HG02763 (cell line): ENCODE results near the gene PRELID3B.

Source experiments
- ATAC-seq: cut with Tn5 transposase; IDR thresholded peaks from one replicate; pipeline ENCODE4 v1.9.1; 2021; ENCODE audit warnings: mild to moderate bottlenecking, moderate library complexity; ENCODE audit not compliant: unreplicated experiment

PRELID3B gene

GRCh38 chr20:59010995-59011873, 31.4 kb downstream of the PRELID3B start:
- ATAC-seq = no peak

DNA sequence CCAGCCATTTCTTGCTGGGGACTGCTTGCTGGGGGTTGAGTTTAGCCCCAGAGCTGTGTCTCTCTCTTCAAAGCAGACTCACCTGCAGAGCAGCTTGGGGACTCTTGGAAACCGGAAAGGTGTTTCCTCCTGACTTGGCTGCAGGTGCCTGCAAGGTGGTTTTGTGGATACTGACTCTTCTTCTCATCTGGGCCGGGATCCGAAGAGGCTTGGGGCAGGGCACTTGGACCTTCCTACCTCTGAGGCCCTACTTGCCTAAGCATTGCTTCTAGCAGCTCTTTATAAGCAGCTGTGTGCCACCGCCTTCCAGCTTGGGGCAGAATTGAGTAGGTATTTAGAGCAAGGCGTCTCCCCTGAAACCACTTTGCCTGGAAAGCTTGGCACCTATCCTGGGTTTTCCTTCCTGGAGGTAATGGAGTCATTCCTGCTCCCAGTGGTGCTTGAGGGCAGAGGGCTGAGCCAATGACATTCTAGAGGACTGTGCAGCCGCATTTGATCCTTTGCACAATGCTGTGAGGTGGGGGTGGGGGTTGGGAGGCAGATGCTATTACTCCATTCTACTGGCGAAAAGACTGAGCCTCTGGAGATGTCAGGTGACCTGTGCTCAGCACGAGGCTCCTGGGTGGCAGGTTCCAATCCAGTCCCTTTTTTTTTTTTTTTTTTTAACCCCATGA, 32.1 kb downstream of the PRELID3B start:
- ATAC-seq = no peak

DNA sequence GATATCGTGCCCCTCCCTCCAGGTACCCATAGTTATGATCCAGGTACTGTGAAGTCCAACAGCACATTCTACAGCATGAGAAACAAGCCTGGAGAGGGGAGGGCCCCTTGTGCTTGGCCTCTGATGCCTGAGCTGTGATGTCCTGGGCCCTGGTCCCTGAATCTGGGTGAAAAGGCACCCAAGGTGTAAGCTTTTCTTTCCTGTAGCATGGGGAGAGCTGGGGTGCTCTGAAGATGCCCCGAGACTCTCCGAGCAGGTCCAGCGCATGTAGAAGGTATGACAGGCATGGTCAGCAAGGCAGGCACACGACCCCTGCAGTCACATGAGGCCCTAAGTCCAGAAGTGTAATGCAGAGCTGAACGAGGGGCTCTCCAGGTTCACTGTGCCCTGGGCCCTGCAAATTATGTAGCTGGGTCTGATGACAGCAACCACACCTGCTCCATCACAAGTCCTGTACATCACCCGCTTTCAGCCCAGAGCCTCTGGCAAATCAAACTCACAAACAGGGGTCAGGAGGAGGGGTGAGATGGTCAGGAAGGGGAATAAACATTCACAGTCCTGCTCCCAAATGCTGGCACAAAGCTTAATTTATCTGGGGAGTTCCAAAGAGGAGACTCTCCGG, 33.8 kb downstream of the PRELID3B start:
- ATAC-seq = no peak

- ATAC-seq = peak; percentile 27
Measured at GRCh38 chr20:59007665-59008511, 34.7 kb downstream of the PRELID3B start.

DNA sequence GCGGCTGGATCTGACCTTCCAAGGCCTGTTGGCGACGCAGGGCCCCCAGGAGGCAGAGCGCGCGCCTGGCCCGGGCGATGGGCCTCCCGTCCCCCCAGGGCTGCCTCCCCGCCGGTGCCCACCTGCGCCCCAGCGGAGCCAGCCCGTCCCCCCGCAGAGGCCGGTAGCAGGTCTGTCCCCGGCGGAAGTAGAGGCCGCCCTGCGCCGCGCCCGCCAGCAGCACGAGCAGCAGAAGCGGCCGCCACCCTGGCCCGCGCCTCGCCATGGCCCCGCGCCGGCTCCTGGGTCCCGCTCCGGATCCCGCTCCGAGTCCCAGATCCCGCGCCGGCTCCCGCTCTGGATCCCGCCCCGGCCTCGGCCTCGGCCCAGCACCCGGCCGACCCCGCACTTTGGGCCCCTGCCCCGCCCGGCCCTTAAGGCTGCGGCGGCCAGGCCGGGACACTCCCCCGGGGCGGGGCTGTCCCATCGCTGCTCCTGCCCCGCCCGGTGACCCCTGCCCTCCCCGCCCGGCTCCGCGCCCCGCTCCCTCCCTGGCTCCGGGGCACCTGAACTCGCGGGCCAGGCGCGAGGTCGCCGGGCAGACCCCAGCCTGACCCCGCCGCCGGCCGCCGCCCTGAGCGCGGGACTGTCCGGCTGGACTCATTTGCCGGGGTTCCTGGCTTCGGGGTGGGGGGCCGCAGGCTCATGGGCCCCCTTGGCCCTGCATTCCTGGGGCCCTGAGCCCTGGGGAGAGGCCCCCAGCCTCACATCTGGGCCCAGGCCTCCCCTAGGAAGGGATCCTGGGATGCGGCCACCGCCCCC, 35.5 kb downstream of the PRELID3B start, which contains the start of gene CTSZ:
Gene CTSZ, minus strand, starts transcription at position 391 of the 801 bp plus-strand sequence. Its CDS starts 126 bp downstream, at position 265.
- peak; percentile 25 for ATAC-seq

DNA sequence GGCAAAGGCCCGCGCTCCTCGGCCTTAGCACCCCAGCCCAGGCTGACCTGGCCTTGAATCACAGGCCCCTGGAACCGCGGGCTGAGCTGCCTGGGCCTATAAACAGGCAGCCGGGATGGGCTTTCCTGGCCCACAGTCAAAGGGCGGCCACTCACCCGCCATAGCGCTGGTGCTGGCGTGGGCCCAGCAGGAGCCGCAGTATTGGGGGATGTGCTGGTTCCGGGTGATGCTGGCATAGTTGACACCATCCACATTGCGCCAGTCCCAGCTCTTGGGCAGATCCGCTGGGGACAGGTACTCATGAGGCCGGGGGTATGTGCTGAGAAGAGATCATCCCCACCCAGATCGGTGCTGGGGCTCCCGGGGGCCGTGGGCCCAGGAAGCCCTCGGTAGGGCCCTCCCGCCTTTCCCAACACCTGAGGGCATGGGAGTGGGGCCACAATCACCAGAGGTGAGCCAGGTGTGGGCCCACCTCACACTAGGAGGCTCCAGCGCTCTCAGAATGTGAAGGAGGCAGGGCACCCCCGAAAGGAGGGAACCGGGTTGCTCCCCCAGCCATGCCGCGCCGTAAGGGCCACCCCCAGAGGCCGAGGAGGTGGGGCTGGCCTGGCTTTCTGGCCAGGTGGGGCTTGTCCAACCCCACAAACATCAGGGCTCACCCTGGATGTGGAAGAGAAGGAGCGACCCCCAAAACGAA, 36.3 kb downstream of the PRELID3B start:
- no peak for ATAC-seq

DNA sequence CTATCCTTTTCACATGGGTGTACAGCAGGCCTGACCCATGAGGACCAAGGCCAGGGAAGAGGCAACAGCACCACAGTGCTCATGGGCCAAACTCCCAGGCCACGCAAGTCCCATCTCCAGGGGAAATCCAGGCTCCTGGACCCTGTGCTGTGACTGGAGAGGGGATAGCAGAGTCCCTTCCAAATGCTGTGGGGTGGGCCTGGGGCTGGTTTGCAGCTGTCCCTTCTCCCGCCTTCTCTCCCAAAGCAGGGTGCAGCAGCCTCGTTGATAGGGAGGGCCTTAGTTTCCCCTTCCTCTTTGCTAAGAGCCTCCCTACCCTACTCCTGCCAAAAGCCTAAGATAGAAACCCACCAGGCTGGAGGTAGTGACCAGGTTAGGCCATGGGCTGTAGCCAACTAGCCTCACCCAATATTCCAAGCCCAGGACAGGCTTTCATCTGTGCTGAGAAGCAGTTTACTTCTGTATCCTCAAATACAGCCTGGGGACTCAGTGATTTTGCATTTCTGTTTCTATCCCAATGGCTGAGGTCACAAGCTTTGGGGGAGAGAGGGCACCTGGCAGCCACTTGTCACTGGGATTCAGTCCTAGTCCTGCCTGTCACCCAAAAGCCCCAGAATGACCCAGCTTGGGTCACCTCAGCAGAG, 36.9 kb downstream of the PRELID3B start:
- no peak for ATAC-seq

GRCh38 chr20:59004763-59005522, 37.6 kb downstream of the PRELID3B start:
- peak; percentile 64 for ATAC-seq

DNA sequence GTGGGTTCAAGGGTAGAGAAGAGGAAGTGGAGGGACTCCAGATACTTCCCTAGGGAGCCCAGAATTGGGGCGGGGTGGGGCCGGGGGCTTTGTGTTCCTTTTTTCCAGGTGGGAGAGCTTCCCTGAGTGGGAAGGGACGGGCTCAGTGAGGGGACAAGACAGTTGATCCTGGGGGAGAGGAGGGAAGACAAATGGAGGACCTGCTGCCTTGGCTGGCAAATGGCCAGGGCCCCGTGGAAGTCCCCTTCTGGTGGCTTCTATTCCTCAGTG, 38.2 kb downstream of the PRELID3B start:
- ATAC-seq = no peak

DNA sequence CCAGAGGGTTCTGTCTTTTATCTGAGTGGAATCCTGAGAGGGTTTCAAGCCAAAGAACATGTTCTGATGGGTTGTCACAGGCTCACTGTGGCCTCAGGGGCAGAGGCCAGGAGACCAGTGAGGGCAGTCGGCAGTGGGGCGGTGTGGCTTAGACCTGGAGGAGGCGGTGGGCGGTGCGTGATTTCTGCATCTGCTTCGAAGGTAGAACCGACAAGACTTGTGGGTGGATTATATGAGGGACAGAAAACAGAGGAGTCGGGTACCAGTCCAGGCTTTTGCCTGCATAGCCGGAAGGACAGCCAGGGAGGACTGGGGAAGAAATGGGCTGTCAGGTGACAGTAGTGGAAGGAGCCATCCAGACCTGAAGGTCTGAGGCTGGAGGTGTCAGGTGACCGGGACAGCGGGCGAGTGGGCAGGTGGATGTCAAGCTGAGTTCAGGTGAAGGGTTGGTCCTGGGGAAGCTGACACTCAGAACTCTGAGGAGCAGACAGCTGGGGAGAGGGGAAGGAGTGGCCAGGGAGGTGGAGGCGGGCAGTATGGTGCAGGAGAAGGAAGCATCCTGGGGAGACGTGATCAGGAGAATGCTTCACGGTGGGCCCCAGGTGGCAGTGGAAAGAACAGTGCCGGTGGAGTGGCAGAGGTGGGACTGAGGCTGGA, 38.6 kb downstream of the PRELID3B start:
- no peak for ATAC-seq

- ATAC-seq = no peak
Measured at GRCh38 chr20:59002874-59003399, 39.6 kb downstream of the PRELID3B start.

GRCh38 chr20:59002388-59002787, 40.2 kb downstream of the PRELID3B start:
- ATAC-seq = no peak

DNA sequence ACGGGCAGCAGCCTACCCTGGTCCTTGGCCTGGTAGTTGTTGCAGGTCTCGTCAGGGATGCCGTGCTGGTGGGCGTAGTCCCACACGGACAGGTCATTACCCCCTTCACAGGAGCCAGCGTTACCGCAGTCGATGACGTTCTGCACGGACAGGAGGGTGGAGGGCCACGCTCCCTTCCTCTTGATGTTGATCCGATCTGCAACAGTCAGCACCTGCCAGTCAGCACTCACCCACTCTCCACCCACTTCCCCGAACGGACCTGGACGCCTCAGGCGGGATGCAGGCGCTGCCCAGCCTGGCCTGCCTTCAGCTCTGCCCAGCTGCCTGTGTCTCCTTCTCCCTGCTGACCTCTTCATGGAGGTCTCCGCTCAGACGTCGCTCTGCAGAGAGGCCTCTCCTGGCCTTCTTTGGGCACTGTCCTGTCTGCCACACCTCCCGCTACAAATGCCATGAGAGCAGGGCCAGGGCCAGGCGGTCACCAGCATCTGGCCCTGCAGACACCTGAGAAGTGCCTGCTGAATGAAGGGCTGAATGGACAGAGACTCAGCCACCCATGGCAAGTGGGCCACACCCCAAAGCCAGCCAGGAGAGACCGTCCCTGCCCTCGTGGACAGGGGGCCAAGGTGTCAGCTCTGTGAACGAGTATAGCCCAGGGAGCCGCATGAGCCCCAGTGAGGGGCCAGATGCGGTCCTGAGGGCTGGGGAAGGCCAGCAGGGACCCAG, 41.0 kb downstream of the PRELID3B start:
- ATAC-seq = no peak

GRCh38 chr20:59001068-59001448, 41.5 kb downstream of the PRELID3B start:
- no peak for ATAC-seq

GRCh38 chr20:59000326-59000725, 42.3 kb downstream of the PRELID3B start:
- ATAC-seq = no peak

DNA sequence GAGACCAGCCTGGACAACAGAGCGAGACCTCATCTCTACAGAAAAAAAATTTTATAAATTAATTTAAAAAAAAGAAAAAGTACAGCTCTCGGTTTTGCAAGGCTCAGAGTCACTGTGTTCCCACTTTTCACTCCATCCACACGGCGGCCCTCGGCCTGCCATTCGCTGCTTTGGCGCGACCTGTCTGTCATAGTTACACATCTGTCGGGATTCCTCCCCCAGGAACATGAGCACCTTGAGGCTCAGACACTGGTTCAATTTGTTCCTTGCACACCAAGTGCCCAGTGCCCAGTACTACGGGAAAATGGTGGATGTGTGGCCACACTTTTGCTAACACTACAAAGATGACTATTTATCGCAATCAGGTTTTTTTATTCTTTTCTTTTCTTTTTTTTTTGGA, 43.9 kb downstream of the PRELID3B start:
- no peak for ATAC-seq
